HepG2 (cell line): ENCODE measurements around the gene GTF2F2.

ENCODE experiments used
- ERF ChIP-seq: IDR thresholded peaks from 2 replicates; pipeline ENCODE4 v1.6.1; 2018; ENCODE audit warnings: missing biosample characterization, missing genetic modification reagents
- ESRRA ChIP-seq: sonication (generic); formaldehyde crosslinking; IDR thresholded peaks from 2 replicates; pipeline ENCODE4 v1.5.1; 2020; ENCODE audit warnings: mild to moderate bottlenecking, low read depth, missing genetic modification reagents
- HNRNPUL1 ChIP-seq: fragments of 200-400 bp; formaldehyde crosslinking; IDR thresholded peaks from 2 replicates; pipeline ENCODE4 v1.6.1; 2017; ENCODE audit warnings: low read depth, mild to moderate bottlenecking, low read length, moderate library complexity
- MTA3 ChIP-seq: sonication (generic); formaldehyde crosslinking; IDR thresholded peaks from 2 replicates; pipeline ENCODE4 v1.4.0; 2020; ENCODE audit warnings: missing genetic modification reagents
- RAD51 ChIP-seq: fragments of 450-650 bp; IDR thresholded peaks from 2 replicates; pipeline ENCODE4 v1.6.1; 2016; ENCODE audit warnings: borderline replicate concordance
- RNF2 ChIP-seq: fragments of 450-650 bp; conservative IDR thresholded peaks from 2 replicates; pipeline ENCODE4 v1.6.1; 2016; ENCODE audit warnings: low read depth
- TCF12 ChIP-seq, 2 experiments: fragments of 450-650 bp in 1 of 2; sonication (generic) in 1 of 2; formaldehyde crosslinking in 1 of 2; IDR thresholded peaks; 2 replicates each; pipeline versions ENCODE4 v1.6.1 to v1.8.0; 2017 to 2022; ENCODE audit warnings: antibody characterized with exemption in 1 of 2, mild to moderate bottlenecking in 1 of 2, missing genetic modification reagents in 1 of 2, moderate library complexity in 1 of 2
- TEAD2 ChIP-seq: sonication (generic); formaldehyde crosslinking; IDR thresholded peaks from 2 replicates; pipeline ENCODE4 v1.9.0; 2021; ENCODE audit warnings: missing genetic modification reagents
- ZNF619 ChIP-seq: sonication (generic); formaldehyde crosslinking; IDR thresholded peaks from 2 replicates; pipeline ENCODE4 v1.4.0; 2020; ENCODE audit warnings: mild to moderate bottlenecking, missing genetic modification reagents
- TF ChIP-seq, protein P1 (sequence below): sonication (generic); formaldehyde crosslinking; IDR thresholded peaks from 2 replicates; pipeline ENCODE4 v1.5.0; 2020; ENCODE audit warnings: mild to moderate bottlenecking, missing genetic modification reagents, moderate library complexity
- TF ChIP-seq, protein P2 (sequence below): IDR thresholded peaks from 2 replicates; pipeline ENCODE4 v1.6.1; 2012; ENCODE audit warnings: inconsistent platforms
- TF ChIP-seq, protein P3 (sequence below): sonication (generic); formaldehyde crosslinking; IDR thresholded peaks from 2 replicates; pipeline ENCODE4 v1.8.0; 2022; ENCODE audit warnings: mild to moderate bottlenecking, missing genetic modification reagents; ENCODE audit not compliant: insufficient replicate concordance

DNA sequence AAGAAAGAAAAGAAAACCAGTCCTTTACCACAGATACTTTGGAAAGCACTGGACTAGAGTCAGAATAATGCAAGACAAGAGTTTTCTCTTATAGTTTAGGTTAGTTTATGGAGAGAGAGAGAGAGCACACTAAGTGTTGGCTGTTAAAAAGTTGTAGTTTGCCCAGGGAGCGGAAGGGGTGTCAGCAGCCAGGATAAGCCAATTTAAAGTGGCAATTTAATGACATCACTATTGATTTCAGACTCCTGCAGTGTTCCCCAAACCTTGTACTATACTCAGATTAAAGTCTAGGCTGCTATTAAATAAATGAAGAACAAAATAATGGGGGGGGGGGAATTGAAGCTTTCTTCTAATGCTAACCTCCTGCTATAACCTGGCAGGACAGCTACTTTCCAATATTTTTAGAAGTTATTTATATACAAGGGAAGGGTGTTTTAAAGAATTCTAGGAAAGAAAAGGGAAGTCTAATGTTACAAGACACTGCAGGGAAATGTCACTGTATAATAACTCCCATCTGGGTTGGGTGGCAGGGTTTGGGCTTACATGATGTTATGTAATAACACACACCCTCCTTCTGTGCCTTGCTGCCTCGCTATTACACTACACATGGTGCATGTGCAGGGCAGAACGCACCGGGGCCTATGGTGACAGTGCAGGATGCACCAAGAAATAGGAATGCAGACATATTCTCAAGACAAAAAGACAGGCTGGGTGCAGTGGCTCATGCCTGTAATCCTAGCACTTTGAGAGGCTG is 200.7 kb downstream of the GTF2F2 start:
- TF ChIP-seq MTA3 (CRISPR knock-in tag) (no peak), ZNF619 (CRISPR knock-in tag) (no peak), TCF12 (IDR thresholded peaks at IDR 0.05) (no peak), TCF12 (CRISPR knock-in tag; IDR thresholded peaks at IDR 0.05) (no peak), RAD51 (no peak), RNF2 (no peak), ERF (CRISPR knock-in tag) (no peak), HNRNPUL1 (no peak), TEAD2 (CRISPR knock-in tag) (no peak), ESRRA (CRISPR knock-in tag) (no peak)
- TF ChIP-seq, protein P1, sequence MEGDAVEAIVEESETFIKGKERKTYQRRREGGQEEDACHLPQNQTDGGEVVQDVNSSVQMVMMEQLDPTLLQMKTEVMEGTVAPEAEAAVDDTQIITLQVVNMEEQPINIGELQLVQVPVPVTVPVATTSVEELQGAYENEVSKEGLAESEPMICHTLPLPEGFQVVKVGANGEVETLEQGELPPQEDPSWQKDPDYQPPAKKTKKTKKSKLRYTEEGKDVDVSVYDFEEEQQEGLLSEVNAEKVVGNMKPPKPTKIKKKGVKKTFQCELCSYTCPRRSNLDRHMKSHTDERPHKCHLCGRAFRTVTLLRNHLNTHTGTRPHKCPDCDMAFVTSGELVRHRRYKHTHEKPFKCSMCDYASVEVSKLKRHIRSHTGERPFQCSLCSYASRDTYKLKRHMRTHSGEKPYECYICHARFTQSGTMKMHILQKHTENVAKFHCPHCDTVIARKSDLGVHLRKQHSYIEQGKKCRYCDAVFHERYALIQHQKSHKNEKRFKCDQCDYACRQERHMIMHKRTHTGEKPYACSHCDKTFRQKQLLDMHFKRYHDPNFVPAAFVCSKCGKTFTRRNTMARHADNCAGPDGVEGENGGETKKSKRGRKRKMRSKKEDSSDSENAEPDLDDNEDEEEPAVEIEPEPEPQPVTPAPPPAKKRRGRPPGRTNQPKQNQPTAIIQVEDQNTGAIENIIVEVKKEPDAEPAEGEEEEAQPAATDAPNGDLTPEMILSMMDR (CRISPR knock-in tag) = no peak
- TF ChIP-seq, protein P2, sequence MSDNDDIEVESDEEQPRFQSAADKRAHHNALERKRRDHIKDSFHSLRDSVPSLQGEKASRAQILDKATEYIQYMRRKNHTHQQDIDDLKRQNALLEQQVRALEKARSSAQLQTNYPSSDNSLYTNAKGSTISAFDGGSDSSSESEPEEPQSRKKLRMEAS = no peak
- TF ChIP-seq, protein P3, sequence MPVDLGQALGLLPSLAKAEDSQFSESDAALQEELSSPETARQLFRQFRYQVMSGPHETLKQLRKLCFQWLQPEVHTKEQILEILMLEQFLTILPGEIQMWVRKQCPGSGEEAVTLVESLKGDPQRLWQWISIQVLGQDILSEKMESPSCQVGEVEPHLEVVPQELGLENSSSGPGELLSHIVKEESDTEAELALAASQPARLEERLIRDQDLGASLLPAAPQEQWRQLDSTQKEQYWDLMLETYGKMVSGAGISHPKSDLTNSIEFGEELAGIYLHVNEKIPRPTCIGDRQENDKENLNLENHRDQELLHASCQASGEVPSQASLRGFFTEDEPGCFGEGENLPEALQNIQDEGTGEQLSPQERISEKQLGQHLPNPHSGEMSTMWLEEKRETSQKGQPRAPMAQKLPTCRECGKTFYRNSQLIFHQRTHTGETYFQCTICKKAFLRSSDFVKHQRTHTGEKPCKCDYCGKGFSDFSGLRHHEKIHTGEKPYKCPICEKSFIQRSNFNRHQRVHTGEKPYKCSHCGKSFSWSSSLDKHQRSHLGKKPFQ = no peak
